Activated CD8-positive, alpha-beta memory T cell treated with anti-CD3 and anti-CD28 coated beads, Interleukin-2, amount 50 U/mL, for 24 hours (primary cell): Measurements from ENCODE around the gene ZNF33A.
"Not testable (repeated sequence)": the region's sequence is repeated elsewhere in the genome, so short reads cannot be mapped to it uniquely, and the experiment has no call there.

ENCODE experiments used
- DNase-seq: peaks from one replicate; pipeline ENCODE4 v3.0.0-alpha.2; 2020; ENCODE audit errors: extremely low read depth

ZNF33A gene

GRCh38 chr10:38045129-38045528 is 34.7 kb downstream of the ZNF33A start:
- DNase-seq: no peak

- no peak for DNase-seq
Observed at GRCh38 chr10:38047666-38048065, 37.2 kb downstream of the ZNF33A start.

- DNase-seq: no peak
Observed at GRCh38 chr10:38050212-38050611, 39.7 kb downstream of the ZNF33A start.

- no peak for DNase-seq
Observed at GRCh38 chr10:38054361-38054797, 43.9 kb downstream of the ZNF33A start.

DNA sequence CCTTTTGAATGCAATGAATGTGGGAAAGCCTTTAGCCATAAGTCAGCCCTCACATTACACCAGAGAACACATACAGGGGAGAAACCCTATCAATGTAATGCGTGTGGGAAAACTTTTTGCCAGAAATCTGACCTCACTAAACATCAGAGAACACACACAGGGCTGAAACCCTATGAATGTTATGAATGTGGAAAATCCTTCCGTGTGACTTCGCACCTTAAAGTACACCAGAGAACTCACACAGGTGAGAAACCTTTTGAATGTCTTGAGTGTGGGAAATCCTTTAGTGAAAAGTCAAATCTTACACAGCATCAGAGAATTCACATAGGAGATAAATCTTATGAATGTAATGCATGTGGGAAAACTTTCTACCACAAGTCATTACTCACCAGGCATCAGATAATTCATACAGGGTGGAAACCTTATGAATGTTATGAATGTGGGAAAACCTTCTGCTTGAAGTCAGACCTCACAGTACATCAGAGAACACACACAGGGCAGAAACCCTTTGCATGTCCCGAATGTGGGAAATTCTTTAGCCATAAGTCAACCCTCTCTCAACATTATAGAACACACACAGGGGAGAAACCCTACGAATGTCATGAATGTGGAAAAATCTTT is 44.9 kb downstream of the ZNF33A start:
- not testable (repeated sequence) for DNase-seq

GRCh38 chr10:38069663-38070062 is 59.2 kb downstream of the ZNF33A start:
- DNase-seq: not testable (repeated sequence)

- DNase-seq: no peak
Observed at GRCh38 chr10:38070501-38070900, 60.0 kb downstream of the ZNF33A start.

- DNase-seq: no peak
Observed at GRCh38 chr10:38072552-38072951, 62.1 kb downstream of the ZNF33A start.

GRCh38 chr10:38076687-38077086 is 66.2 kb downstream of the ZNF33A start:
- DNase-seq: no peak

DNA sequence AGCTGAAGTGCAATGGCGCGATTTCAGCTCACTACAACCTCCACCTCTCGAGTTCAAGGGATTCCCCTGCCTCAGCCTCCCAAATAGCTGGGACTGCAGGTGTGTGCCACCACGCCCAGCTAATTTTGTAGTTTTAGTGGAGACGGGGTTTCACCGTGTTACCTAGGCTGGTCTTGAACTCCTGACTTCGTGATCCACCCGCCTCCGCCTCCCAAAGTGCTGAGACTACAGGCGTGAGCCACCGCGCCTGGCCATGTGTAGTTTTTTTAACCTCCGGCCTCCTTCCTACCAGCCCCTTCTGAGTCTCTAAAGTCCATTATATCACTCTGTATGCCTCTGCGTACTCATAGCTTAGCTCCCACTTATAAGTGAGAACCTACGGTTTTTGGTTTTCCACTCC is 82.8 kb downstream of the ZNF33A start:
- DNase-seq: not testable (repeated sequence)

DNA sequence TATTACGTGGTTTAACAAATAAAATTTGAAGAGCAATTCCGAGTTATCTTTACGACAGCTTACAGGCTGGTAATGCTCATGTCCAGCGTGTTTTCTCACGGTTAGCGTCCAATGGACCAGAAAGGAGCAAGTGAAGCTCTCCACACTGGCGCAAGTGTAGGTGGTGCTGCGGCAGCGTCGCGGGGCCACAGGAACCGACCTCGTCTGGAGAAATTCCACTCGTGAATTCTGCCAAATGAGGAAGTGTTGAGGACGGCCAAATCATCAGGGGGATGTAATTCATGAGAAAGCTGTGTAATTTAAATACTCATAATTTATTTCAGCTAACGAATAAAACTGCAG is 83.3 kb downstream of the ZNF33A start:
- DNase-seq: no peak

- DNase-seq: peak; percentile 71
Observed at GRCh38 chr10:38094158-38094926, 83.9 kb downstream of the ZNF33A start, which contains the start of gene ZNF37A. Gene ZNF37A (plus strand): TSS chr10:38094337. CDS start chr10:38096618, 2,281 bp downstream.

GRCh38 chr10:38094927-38095574 is 84.6 kb downstream of the ZNF33A start:
- no peak for DNase-seq

- no peak for DNase-seq
Observed at GRCh38 chr10:38102880-38103279, 92.4 kb downstream of the ZNF33A start.

GRCh38 chr10:38103756-38104155 is 93.3 kb downstream of the ZNF33A start:
- no peak for DNase-seq

DNA sequence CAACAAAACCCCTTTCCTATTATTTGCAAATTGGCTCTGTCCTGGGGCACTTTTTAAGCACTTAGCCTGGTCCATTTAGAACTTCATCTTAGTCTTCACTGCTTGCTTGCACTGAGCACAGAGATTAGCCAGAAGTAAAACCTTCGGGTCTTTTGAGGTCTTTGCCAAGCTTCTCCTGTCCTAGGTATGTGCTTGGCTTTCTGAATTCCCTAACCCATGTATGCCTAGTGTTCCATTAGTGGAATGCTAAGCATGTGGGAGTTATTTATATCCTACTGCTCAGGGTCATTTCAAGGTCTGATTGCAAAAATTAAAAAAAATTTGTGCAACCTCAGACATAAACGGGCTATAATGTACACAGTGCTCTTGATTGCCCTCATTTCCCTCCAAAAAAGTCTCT is 101.7 kb downstream of the ZNF33A start:
- DNase-seq: no peak
